ENCODE data around the gene MS4A4A.

- TF ChIP-seq CTCF (conservative IDR thresholded peaks at IDR 0.05; ENCODE audit: low read length) (no peak), EZH2phosphoT487 (IDR thresholded peaks at IDR 0.05; ENCODE audit: borderline replicate concordance) (no peak)
Observed at GRCh38 chr11:60235321-60235720, 45.1 kb upstream of the MS4A4A start.

All from Loucy (cell line).